ENCODE data around the gene PTK6.

Gene PTK6

DNA sequence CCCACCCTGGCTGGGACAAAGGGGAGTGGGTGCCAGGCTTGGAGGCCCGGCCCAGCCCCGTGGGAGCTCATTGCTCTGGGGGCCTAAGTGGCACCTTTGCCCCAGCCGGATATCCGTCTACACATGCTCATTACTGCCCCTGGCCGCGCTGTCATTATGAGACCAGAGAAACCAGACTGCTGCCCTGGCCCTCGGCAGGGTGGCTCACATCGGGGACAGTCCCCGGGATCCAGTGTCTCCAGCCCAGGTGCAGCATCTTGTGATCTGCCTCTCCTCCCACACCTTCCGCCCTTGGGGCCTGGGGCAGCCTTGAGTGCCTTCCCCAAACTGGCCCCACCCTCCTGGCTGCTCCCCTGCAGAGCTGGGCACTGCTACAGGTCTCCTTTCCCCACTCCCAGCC, 5.5 kb upstream of the PTK6 start:
- no peak for DNase-seq

DNA sequence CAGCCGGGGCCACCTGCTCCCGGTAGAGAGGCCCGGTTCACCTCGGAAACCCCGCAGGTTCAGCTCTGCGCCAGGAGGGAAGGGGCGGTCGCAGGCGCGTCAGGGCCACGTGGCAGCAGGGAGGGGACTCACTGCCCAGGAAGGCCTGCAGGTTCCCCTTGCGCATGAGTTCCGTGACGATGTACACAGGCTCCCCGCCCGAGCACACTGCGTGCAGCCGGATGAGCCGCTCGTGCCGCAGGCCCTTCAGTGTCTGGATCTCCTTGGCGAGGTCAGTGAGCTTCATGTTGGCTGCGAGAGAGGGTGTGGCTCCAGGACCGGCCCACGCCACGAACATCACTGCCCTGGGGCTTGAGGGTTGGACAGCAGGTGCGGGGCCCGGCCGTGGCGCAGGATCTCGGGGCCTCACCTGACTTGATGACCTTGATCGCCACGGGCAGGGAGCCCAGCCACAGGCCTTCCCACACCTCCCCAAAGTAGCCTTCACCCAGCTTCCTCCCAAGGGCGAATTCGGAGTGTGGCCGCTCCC, 4.9 kb upstream of the PTK6 start:
- no peak for DNase-seq

DNA sequence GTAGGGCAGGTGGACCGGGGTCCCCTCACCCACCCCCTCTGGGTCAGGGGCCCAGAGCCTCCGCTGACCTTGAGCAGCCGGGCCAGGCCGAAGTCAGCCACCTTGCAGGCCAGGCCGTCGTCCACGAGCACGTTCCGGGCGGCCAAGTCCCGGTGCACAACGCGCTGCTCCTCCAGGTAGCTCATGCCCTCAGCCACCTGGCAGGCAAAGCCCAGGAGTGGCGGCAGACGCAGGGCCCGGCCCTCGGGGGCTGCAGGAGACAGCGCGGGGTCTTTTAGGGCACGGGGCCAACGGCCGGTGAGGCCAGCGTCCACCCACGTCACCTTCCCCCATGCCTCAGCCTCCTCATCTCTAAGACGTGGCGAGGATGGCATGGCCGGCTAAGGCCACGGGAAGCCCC, 4.2 kb upstream of the PTK6 start:
- no peak for DNase-seq

DNA sequence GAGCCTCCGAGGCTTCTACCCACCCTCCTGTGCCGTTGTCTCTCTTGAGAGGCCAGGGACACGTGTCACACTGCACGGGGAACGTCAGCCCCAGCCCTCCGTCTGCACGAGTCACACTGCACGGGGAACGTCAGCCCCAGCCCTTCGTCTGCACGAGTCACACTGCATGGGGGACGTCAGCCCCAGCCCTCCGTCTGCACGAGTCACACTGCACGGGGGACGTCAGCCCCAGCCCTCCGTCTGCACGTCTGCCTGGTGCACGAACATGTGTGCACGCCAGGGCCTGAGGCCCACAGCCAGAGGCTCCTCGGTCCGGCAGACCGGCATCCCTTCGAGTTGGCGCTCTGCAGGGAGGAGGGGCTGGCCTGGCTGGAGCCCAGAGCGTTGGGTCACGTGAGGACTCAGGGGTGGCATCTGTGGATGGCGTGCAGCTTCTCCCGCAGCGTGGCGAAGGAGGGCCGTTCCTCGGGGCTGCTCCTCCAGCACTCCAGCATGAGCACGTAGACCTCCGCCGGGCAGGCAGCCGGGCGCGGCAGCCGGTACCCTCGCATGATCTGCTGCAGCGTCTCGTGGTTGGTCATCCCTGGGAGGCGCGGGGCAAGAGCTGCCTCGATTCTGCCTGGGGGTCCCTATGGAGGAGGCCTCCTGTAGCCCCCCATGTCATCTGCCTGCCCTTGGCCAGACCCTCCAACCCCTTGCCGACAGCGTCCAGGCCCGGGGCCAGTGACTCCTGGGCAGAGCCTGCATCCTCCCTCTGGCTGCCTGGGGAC, 3.4 kb upstream of the PTK6 start:
- peak; percentile 55 for DNase-seq

DNA sequence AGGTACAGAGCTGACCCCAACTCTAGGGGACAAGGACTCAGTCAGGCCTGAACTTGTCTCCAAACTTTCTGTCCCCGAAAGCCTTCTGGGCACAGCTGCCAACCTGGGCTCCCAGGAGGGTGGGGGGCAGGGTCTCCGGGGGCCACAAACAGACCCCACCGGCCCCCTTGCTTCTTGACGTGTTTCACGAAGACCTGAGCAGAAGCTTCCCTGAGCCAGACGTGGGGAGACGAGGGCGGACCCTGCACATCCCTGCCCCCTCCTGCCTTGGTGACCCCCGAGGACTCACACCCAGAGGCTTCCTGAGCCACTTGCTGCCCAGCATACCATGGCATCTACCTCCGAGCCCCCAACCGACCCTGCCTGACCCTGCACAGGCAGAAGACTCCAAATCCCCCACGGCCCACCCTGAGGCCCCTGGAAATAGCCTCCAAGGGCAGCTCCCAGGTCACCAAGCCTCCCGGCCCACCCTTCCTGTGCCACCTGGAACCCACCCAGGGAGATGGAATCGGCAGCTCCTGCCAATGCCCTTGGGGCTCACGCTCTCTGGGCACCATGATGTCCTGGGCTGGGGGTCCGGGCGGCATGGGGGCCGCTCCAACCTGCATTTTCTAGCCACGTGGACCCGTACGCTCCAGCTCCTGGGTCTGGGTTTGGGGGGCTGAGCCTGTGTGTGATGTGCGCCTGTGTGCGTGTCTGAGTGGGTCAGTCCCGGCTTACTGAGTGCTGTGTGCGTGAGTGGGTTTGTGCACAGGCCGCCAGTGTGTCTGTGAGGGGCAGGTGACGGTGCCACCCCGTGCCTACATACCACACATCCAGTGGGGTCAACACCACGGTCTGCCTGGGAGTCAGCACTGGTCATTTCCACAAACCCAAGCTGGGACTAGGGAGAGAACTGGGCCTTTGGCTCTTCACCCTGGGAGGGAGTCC, 2.5 kb upstream of the PTK6 start:
- no peak for DNase-seq

DNA sequence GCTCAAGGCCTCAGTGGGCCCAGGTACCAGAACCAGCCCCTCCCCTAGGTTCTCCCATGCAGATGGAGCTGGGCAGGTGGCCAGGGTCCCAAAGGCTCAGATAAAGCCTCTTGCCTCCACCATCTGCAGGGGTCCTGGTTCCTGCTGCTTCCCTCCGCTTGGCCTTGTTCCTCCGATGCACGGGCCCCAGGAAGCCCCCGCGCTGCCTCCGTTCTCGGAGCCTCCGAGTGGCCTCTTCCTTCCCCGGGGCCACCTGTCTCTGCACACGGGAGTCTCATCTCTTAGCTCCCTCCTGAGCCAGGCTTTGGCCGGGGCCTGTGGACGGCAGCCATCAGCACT, 1.9 kb upstream of the PTK6 start:
- DNase-seq = no peak

DNA sequence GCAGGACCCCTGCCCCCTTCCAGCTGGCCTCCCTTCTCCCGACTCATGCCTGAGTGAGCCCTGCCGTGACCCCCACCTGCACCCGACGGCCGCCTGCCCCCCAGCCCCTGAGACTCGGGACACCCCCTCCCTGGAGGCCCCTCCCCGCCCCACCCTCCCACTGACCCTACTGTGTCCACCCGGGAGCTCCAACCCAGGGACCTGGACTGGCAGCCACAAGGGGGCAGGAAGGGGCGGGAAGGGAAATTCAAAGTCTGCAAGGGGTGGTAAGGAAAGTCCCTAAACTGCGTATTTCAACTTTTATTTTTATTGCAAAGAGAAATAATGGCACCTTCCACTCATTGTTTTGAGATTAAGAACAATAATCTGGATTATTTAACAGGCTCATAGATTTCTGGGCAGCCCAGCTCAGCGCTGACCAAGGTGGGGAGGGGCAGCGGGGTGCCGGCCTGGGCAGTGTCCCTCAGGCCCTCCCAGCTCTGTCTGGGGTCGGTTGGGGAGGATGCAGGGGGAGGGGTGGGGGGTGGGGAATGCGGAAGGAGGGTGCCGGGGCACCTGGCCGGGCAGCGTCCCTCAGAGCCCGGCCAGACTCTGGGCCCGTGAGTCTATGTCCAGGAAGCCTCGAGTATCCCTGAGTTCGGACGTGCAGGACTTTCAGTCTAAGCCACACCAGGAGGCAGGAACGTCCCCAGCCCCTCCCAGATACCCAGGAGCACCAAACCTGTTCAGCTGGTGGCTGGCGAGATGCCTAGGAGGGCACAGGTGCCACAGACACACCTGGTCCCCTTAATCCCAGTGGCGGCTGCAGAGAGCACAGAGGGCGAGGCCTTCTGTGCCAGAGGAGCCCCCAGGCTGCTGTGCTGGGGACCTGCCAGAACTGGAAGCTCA, 1.3 kb upstream of the PTK6 start:
- peak; percentile 89 for DNase-seq

DNA sequence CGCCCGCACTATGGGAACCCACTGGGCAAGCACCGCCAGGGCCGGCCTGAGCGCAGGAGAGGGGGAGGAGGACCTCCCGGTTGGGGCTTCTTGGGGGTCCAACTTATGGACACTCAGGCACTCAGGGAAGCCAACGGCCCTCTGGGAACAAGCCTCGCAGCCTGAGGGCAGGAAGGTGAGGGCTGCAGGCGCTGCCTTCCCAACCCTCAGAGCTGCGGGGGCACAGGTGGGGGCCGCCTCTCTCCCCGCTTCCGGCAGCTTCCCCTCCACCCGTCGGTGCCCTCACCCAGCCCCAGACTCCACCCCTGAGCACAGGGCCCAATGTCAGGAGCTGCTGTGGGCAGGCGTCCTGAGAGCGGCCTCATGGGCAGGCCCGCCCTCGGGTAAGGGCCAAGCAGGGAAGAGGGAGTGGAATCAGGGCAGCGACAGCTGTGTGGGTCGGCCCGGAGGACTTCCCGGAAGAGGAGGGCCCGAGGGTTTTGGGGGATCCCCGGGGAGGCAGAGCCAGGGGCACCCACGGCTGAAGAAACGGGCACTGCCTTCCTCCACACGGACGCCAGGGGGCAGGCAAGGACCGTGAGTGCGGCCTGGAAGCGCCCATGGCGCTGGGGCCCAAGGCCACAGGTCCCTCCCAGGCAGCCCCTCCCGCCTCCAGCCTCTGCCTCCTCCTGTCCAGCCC, 488 bp upstream of the PTK6 start:
- peak; percentile 94 for DNase-seq

DNA sequence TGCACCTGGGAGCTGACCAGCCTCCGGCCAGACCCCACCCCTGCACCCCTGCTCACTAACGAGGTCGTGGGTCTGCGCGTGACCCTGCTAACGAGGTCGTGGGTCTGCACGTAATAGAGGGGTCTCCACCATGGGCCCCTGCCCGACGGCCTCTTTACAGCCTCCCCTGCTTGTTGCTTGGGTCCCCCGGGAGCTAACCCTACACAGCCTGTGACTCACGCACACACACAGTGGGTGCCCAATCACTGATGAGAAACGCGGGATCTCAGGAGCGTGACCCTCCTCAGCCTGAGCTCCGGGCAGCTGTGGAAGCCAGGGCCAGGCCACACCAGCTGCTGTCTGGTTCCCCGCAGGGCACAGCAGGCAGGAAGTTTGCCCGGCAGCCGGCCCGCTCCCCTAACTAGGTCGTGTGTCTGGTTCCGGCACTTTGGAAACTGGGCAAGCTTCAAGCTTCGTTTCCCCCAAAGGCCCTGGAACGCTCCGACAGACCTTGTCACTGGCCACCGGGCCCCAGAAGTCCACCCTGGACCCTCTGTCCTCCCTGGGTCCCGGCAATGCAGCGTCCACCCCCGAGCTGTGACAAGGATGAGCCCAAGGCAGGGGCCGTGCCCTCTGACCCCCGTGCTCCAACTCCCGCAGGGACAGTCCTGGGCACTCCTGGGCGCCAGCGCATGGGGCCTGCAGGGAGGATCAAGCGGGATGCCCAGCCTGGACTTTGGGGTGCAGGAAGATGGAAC, 767 bp downstream of the PTK6 start:
- DNase-seq = peak; percentile 71

DNA sequence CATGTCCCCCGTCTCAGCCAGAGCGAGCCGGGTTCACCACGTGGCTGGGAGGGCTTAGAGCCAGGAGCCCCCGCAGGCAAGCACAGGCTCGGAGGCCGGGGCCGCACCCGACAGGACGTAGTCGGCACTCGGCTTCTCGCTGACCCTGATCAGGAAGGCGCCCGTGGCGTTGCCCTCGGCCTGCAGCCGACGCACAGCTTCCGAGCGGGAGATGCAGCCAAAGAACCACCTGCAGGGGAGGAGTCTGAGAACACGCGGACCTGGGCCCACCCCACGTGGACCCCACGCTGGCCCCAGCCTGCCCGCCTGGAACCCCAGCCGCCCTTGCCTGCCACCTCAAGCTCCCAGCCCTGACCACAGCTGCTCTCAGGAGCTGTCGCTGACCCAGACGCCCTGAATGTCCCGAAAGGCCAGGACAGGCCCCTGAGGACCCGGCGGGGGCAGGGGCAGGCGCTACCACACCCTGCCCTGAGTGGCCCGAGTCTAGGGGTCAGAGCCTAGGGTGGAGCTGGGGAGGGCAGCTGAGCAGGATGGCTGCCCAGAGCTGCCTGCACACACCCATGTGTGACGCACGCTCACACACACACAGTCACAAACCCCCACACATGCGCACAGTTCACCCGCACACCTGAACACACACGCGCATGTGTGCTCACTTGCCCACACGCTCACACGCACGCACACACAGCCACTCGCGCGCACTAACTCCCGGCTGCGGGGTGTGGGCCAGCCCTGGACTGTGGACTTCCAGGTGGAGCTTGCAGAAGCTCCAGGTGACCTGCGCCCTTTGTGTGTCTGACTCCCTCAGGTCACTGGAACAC, 2.1 kb downstream of the PTK6 start:
- DNase-seq = peak; percentile 46

DNA sequence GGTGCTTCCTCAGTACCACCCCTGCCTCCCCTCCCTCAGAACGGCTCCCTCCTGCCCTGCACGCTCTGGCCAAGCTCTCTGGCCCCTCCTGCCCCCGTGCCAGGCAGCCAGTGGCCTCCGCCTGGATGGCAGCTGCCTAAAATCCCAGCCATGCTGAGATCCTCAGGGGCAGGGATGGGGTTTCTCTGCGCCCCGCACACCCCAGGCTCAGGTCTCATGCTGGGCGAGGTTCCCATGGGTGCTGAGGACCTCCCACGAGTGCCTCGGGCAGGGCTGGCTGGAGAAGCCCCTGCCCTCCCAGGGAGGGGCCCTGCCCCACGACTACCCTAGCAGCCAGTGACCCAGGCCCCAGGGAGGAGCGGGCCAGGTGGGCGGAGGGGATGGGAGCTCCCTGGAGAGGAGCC, 2.7 kb downstream of the PTK6 start:
- no peak for DNase-seq

DNA sequence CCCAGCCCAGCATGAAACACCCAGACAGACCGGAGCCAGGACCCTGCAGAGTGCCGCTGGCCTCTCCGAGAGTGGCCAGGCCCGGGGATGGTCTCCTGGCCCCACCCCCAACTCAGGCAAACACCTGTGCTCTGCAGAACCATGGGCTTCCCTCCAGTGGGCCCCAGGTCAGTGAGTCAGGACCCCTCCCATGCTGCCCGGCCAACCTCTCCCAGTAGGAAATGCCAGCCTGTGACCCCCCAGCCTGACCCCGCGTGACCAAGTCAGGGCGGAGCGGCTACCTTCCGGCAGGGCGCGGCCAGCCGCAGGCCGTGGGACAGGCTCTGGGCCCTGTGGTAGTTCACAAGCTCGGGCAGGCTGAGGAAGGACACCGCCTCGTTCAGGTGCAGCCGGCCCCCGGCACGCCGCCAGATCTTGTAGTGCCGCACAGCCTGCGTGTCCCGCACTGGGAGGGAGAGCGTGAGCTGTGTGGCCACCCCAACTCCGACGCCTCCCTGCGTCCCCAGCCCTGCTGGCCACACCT, 3.2 kb downstream of the PTK6 start:
- no peak for DNase-seq

DNA sequence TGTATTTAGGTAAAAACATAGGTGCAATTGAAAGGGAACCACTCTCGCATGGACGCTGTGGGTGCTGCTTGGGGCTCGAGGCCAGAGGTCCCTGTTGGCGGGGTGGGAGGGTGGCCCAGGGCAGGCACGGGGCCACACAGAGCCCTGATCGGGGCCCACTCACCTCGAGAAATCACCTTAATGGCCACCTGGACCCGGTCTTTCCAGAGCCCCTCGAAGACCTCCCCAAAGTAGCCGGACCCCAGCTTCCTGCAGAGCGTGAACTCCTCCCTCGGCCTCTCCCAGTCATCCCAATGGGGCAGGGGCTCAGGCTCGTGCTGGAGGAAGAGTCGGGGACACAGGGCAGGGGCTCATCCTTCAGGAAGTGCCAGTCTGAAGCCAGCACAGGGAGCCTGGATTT, 3.8 kb downstream of the PTK6 start:
- no peak for DNase-seq

DNA sequence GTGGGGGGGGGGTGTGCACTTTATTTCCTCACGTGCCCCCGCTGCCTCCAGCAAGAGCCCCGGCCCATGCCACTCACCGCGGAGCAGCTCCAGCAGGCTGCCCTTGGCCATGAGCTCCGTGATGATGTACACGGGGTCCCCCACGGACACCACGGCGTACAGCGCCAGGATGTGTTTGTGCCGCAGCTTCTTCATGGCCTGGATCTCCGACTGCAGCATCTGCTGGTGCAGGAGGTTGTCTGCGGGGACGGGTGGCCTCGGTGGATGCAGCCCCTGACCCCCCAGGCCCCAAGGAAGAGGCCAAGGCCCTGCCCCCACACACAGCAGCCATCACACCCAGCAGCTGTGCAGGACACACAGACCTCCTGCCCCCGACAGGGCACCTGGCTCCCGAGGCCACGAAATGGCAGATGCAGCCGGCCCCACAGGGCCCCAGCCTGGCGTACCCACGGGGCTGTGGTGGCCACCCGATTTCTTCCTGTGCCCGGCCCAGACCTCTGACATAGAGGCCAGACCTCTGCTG, 4.7 kb downstream of the PTK6 start:
- DNase-seq = no peak

DNA sequence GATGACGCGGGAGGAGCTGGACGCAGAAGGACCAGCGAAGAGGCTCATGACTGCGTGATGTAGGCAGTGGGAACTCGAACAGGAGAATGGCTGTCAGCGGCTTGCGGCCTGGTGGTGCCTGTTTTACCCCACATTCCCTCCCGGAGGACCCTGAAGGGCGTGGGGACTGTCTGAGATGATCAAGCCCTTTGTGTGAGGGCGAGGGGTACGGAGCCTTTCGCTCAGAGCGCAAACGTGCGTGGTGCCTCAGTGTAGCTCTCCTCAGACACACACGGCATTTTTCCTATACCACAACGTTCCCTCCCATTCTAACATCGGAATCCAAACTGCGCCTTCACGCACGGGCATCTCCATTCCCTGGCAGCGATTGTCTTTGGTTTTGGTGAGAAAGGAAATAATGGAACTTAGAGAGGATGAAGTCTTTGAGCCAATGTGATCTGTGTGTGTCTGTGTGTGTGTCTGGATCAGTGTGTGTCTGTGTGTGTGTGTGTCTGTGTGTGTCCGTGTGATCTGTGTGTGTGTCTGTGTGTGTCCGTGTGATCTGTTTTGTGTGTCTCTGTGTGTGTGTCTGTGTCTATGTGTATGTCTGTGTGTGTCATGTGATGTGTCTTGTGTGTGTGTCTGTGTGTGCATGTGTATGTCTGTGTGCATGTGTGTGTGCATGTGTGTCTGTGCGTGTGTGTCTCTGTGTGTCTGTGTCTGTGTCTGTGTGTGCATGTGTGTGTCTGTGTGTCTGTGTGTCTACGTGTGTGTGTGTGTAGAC, 5.3 kb downstream of the PTK6 start:
- no peak for DNase-seq

DNA sequence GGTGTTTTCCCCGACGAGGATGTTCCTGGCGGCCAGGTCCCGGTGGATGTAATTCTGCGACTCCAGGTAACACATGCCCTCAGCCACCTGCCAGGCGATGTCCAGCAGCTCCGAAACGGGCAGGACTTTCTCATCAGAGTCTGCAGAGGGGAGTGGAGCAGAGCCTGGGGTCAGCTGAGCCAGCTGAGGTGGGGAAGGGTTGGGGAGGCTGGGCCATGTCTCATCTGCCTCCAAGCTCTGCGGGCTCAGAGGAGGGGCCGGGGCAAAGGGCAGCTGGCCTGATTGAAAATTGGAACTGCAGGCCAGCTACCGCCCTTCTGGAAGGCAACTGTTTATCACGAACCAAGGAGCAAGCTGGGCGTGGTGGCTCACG, 6.4 kb downstream of the PTK6 start:
- DNase-seq = no peak

DNA sequence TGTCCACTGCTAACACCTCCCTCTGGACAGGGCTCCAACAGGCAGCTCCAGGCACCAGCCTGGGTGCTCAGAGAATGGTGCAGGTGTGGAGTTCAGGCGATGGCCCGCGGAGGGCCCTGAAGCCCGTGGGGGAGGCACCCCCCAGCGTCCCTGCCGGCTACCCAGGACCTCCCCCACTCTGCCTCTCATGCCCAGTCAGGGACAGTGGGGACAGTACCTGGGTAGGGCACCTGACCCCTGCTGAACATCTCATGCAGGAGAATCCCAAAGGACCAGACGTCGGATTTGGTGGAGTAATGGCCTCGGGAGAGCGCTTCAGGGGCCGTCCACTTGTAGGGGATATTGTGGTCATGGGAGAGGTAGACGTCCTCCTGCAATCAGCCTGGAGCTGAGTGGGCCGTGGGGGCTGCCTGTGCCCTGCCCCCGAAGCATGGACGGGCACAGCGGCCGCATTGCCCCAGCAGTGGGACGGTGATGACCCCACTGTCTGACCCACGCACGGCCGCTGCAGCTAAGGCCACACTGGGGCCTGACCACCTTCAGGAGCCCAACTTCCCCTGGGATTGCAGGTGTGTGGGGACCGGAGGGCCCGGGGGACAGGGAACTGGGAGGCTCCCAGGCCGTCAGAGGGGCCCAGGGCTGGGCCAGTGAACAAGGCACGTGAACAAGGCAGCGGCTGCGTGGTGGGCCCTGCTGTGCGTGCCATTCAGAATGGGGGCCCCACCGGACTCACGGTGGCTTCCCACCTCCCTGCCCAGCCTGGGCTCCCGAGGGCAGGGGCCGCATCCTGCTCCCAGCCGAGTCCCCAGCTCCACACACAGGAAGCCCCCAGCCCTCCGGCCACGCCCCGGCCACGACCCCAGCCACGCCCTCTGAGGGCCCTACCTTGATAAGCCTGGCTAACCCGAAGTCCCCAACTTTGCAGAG, 7.1 kb downstream of the PTK6 start:
- no peak for DNase-seq

DNA sequence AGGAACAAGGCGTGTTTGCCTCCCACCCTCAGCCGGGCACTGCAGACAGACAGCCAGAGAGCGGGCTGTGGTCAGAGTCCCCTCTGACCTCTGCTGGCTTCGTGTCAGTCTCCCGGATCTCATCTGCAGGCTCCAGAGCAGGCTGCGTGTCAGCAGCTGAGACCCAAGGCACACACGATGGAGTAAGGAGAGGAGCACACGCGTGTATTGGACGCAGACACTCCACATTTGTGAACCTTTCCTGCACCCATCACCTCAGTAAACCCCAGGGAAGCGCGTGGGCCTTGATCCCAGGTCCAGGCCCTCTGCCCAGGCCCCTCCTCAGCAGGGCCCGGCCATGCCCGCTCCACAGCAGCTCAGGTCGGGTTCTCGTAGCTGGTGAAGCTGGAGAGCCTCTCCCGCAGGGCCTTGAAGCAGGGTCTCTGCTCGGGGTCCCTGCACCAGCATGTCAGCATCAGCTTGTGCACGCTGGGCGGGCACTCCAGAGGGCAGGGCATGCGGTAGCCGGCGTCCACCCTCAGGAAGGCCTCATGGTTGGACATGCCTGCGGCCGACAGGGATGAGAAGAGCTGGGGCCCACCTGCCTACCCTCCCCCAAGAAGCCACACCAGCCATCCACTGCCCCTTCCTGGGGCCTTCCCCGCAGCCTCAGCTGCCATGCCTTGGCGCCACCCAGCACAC, 7.9 kb downstream of the PTK6 start:
- no peak for DNase-seq

Data from DMS53 (cell line).